NCI-H2196 treated with DMSO at 0.1 percent for 48 hours (cell line): Measurements from ENCODE around the gene MCM3.
A peak's percentile ranks its signal among the peaks of the same experiment; 100 is the strongest.

Experiments
- DNase-seq: peaks from one replicate; lab custom pipeline; 2025; ENCODE audit not compliant: unreplicated experiment; lab: John Stamatoyannopoulos, UW

The MCM3 gene

DNA sequence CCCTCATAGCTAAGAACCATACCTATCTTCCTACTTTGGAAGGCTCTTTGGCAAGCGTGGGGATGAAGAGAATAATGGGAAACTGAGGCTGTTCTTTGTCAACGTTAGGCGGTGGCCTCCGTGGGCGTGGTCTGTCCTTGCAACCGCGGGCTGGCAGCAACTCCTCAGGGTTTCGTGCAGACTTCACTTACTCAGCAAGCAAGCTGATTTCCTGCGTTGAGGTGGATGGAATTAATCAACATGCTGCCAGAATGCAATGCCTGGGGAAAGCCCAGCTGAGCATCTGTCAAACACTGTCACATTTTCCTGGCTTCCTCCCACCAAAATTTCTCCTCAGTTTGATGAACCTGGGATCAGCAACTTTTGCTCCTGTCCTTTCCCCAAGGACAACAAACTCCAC, 31.0 kb downstream of the MCM3 start:
- no peak for DNase-seq

- DNase-seq = no peak
Measured at GRCh38 chr6:52251113-52251512, 33.4 kb downstream of the MCM3 start.

GRCh38 chr6:52249078-52249477, 35.5 kb downstream of the MCM3 start:
- no peak for DNase-seq

- no peak for DNase-seq
Measured at GRCh38 chr6:52245425-52245824, 39.1 kb downstream of the MCM3 start.

GRCh38 chr6:52244400-52244799, 40.1 kb downstream of the MCM3 start, which contains the start of gene IL17F:
TSS of gene IL17F (minus strand) at chr6:52244500. CDS start at chr6:52244429, 71 bp downstream.
- DNase-seq = no peak

GRCh38 chr6:52243282-52243893, 41.2 kb downstream of the MCM3 start:
- no peak for DNase-seq

GRCh38 chr6:52241819-52242218, 42.7 kb downstream of the MCM3 start:
- no peak for DNase-seq

DNA sequence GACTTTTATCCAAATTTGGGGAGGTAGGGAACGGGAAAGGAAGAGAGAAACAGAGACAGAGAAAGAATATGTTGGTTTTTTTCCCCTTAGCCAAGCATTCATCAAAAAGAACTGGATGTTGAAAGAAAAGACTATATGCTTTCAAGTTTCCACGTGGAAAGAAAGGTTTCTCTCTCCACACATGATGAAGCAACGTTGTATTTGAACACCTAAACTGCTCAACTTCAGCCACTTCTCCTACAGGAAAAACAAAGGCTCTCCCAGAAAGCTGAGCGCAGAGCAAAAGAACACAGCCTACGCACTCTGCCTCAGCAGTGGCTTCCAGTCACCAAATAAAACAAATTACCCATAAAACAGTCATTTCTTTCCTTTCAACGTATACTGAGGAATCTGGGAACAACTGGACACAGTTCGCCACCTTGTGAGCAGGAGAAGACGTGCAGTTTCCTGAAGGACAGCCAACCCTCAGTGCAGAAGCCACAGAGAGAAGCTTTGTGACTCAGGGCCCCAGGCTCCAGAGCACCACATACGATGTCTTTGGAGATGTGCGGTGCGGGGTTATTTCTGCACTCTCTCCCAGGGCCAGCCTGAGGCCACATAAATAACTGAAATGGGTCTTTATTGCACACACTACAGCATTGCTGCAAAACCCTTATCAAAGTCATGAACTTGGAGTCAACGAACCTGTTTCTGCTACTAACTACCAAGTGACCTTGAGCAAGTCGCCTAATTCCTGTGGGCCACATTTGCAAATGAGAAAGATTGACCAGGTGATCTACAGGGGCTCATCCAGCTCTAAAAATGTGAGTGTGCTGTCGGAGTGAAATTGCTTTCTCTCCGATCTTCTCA, 50.3 kb downstream of the MCM3 start:
- peak; percentile 11 for DNase-seq

- DNase-seq = no peak
Measured at GRCh38 chr6:52233005-52233404, 51.5 kb downstream of the MCM3 start.

DNA sequence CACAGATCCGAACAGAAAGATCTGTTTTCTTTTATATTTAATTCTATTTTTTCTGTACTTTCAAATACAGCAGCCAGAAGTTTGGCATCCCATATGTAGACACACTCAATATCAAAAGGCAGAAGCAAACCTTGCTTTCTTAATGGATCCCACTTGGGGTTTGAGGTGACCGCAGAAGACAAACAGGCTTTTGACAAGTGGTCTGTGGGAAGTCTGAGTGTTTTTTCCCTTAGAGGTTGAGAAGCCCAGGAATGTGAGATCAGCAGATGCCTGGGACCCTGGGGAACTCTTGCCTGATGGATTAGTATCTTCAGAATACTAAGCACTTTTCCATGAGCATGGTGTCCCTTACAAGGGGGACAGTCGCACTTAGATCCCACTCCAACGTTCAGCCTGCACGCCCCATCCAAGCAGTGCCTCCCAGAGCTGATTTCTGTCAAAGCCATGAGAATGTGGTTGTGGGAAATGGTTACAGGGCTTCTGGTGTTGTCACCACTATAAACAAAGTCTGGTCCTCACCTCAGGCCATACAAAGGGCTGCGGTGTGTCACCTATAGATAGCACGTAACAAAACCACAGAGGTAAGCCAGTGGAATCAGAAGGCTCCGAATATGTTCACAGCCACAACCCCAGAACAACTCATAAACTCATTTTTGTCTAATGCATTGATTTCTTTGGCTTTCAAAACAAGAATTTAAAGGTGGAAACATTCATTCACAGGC, 53.0 kb downstream of the MCM3 start:
- DNase-seq = no peak

DNA sequence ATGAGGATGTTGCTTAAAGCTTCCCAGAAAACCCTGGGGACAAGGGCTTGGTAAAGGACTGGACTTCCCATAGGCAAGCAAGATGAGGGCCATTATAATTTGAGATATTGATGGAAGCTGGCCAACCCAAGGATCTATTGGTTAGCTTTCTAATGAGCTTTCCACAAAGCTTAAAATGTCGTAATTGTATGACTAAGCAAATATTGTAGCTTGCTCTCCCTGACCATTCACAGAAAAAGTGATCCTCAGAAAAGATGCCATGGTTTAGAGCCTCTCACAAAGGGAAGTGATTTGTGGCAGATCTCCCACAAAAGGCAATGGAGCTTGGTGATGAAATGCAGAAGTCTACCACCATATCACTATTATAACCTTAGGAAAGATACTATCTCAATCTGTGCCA, 53.9 kb downstream of the MCM3 start:
- DNase-seq = no peak

DNA sequence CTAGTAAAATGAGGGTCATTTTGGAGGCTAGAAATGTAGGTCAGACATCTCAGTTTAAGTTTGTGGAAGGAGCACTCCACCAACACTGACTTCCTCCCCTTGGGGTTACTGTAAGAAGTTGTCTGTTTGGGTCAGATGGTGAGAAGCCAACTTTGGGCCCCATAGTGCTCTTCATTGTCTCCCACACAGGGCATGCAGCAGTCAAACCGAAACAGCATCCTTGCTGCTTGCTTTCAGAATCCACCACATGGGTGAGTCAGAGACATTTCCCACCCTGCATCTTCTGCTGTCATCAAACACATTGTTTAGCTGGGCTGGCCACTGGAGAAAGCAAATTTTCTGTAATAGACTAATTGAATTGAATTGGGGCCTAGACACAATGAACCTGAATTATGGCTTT, 57.0 kb downstream of the MCM3 start:
- DNase-seq = no peak

GRCh38 chr6:52221302-52221701, 63.2 kb downstream of the MCM3 start:
- no peak for DNase-seq

GRCh38 chr6:52217761-52218160, 66.8 kb downstream of the MCM3 start:
- no peak for DNase-seq

DNA sequence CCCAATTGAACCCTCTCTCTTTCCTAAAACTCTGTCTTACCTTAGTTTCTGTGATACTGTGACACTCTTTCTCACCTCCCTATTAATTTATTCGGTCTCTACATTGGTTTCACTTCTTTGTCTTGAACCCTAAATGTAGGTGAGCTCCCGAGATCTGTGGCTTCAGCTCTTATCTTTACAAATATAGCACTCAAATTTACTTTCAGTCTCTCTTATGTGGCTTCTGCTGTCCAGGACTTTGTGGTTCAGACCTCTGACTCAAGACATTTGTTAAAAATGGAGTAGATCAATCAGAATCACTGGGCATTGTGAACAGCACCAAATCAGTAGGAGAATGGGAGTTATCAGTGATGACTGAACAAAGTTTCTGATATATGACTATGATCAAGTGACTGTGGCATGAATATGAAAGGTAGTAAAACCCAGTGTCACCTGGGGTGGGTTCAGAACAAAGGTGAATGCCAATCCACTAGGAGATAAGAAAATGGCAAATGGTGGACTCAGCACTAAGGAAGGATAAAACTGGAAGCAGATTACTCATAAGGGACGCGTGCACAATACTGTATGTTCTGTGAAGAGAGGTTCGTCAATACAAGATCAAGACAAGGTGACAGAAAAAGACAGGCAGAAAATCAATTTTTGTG, 67.5 kb downstream of the MCM3 start:
- no peak for DNase-seq

DNA sequence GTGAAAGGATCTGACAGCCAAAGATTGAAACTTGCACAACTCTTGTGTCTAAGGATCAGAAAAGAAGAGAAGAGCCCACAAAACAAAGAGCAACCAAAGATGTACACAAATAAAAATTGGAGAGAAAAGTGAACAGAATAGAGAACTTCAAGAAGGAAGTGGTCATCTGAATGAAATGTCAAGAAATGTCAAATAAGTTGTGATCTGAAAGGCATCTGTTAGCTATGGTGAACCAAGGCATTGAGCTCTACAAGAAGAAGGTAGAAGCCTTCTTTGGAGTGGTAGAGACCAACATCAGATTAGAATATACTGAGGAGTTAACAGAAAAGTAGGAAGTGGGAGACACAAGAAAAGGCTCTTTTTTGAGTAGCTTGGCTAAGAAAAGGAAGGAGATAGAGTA, 68.8 kb downstream of the MCM3 start:
- DNase-seq = no peak
